GM21515 (cell line): ENCODE results near the gene CADM2.

Source experiments
- ATAC-seq: cut with Tn5 transposase; IDR thresholded peaks from one replicate; pipeline ENCODE4 v1.9.1; 2021; ENCODE audit not compliant: unreplicated experiment

The CADM2 gene

GRCh38 chr3:85760342-85760741 is 801.6 kb downstream of the CADM2 start:
- no peak for ATAC-seq

- no peak for ATAC-seq
Observed at GRCh38 chr3:85780806-85781205, 822.0 kb downstream of the CADM2 start.

DNA sequence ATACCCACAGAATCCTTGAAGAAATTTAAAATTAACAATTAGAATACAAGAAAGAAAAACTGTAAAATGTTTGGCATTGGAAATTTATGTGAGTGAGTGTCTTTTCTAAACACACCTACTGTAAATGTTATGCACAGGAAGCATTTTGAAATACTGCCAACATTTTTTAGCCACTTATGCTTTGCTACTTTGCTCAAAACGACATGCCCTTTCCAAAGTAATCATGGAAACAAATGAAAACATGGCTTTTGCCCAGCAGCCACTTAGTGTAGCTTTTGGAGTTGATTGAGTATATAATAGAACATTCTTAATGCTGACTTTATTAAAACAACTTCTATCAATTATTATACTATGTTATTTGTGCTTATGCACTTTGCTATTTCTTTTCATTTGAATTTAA is 823.0 kb downstream of the CADM2 start:
- no peak for ATAC-seq

DNA sequence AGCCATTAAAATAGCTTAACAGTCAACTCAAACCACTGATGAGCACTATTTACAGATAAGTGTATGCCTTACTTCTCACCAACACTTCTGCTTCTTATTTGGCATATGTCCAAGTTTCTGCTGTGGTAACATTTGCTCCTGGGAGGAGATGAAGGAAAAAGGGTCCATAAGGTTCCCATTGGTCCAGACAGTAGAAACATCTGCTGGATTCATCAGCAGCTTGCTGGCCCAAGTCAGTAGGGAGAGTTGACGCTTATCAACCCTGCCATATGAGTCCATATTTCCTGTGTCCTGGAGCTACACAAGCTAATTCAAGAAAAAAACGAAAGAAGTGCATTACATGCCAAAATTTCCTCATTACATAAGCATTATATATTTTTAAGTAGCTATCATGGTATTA is 824.5 kb downstream of the CADM2 start:
- no peak for ATAC-seq

DNA sequence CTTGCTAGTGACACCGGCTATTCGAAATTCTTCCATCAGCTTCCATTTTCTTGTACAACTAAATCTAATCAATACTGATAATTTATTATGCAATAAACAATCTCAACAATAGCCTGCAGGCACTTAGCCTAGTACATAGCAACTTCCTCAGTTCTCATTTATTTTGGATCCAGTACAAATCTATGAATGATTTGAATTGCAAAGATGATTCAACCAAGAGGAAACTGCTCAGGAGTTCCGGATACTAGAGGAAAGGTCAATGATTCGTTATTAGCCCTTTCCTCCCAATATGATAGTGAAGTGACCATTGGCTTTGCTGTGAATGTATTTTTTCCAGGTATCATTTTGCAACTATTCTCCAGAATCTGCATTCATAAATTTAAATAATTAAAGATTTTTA is 827.0 kb downstream of the CADM2 start:
- ATAC-seq = no peak

DNA sequence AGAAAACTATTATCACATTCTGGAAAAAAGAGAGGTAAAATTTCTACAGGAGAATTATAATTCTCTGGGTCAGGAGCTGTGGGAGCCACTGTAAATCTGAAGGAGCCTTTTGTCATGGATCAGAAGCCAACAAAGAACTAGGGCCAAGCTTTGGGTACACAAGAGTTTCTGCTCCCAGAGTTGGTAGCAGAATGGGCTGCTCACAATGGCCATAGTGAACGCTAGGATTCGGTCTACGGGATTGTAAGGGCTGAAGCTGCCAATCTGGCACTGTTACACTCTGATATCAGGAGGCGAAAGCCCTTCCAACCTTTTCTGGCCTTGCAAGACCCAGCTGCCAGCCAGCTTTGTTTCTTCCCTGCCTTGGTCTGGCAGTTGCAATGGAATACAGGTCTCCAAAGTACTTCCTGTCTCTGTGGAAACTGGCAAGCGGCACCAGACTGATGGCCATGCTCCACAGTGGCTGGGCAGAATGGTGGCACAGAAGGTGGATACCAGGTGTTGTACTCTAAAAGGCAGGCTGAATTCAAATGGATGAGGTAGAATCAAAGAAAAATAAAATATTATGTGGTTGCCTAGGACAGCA is 831.7 kb downstream of the CADM2 start:
- ATAC-seq = no peak

- no peak for ATAC-seq
Observed at GRCh38 chr3:85796140-85796539, 837.4 kb downstream of the CADM2 start.

- ATAC-seq = no peak
Observed at GRCh38 chr3:85800676-85801075, 841.9 kb downstream of the CADM2 start.

DNA sequence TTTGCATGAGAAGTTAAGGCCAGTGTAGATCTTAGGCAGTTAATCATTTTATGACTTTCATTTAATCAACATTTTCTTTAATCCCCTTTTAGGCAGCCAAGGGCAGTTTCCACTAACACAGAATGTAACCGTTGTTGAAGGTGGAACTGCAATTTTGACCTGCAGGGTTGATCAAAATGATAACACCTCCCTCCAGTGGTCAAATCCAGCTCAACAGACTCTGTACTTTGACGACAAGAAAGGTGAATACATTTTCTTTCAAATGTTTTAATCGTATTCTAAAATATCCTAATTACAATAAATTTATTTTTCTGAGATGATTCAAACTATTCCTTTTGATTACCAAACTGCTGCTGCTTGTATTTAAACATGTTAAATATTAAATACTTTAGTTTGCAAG is 843.2 kb downstream of the CADM2 start:
- ATAC-seq = no peak

DNA sequence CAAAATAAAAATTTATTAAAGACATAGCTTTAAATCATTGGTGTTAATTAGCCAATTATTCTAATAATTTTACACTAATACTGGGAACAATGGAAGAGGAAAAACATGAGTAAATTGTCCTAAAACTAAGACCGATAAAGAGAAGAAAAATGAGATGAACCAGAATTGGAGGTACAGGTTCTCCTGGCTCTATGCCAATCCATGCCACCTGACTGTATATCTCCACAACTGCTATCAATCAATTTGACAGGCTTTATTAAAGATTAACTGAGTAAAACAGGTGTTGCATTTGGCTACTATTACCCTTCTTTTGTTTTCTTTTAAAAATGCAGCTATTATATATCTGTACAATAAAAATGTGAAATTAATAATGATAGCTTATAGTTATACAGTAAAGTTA is 850.0 kb downstream of the CADM2 start:
- no peak for ATAC-seq

DNA sequence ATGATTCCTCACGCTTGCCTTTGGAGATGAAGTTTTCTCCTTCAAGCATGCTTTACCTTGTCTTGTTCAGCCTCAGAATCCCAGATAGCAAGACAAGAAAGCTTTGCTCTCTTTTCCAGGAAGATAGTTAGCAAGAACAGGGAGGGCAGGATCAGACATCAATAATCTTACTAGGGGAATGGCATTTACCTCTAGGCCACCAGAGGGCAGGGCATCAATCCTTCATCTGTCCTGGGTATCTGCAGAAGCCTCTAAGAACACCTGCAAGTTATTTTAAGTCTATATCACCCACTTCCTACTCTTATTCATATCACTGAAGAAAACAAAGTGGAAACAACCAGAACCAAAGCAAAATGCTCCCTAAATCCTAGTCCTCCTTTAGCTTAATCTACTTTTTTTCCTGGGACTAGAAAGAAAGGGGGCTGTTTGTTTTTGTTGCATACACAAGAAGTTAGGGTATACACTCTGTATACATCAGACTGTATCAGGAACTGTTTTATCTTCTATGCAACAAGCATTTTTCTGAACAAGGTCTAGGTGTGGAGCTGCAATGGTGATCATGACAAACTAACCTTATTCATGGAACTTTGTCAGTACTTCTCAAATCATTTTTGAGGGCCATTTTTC is 862.5 kb downstream of the CADM2 start:
- ATAC-seq = no peak

- ATAC-seq = no peak
Observed at GRCh38 chr3:85835857-85836440, 877.2 kb downstream of the CADM2 start.

DNA sequence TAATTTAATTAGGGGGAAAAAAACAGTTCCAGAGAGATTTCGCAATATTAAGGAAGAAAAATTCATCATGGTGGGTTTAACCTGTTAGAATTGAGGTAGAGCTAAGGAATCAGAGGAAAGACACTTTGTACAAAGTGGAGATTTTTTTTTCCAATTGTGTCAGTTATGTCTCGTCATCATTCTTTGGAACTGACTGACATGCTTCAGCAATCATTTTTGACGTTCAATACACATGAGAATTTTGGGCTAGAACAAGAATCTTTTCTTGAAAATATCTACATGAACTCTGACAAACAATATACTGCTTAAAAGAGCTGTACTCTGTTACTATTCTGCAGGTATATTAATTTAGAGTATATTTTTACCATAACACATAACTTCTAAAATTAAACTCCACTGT is 878.6 kb downstream of the CADM2 start:
- ATAC-seq = no peak

DNA sequence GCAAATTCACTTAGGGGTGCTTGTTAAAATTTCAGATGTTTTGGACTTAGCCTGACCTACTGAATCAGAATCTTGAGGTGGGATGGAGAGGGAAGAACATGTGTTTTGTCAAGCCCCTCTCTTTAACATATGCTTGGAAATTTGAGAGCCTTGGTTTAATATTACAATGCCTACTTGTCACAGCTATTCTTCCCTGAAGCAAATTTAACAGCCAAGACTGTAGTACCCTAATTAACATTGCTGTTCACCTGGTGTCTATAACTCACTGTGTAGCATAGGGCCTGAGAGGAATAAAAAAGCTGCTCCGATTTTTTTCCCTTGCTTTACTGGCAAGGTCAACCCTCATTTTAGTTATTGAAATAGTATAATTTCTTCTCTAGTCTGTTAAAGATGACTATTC is 880.1 kb downstream of the CADM2 start:
- ATAC-seq = no peak

DNA sequence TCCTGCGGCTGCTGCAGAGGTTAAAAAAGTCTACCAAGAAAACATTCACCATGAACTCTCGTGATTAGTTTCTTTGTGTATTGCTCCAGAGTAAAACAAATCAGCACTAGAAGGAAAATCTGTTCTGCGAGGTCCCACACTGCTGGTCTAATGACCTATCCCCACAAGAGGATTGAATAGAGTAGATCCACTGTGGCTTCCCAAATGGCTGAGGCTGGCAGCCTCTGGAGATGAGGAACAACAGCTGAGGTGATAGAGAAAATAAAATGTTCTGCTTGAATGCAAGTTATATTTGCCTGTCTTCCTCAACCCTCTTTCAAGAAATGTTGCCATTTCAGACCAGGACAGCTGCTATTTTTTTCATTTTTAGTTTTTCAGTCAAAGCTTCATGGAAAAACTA is 883.3 kb downstream of the CADM2 start:
- no peak for ATAC-seq

- no peak for ATAC-seq
Observed at GRCh38 chr3:85846940-85847339, 888.2 kb downstream of the CADM2 start.

DNA sequence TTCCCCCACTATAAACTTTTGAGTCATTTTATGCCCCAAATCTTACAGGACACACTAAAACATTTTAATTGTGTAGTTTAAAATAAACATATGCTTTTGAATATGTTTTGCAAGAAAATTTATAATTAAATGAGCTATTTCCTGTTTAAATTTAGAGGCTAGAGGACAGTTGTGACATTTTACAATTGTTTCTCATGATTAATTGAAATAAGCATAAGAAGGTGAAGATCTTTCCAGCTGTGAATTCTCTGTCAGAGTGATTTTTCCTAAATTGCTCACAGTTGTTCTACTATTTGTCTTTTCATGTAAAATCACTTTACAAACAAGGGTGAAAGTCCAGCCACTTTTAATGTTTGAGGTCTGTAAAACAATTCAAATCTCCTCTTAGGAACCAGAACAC is 892.3 kb downstream of the CADM2 start:
- ATAC-seq = no peak

GRCh38 chr3:85853805-85854204 is 895.0 kb downstream of the CADM2 start:
- no peak for ATAC-seq

- no peak for ATAC-seq
Observed at GRCh38 chr3:85862893-85863455, 904.2 kb downstream of the CADM2 start.

GRCh38 chr3:85864896-85865295 is 906.1 kb downstream of the CADM2 start:
- ATAC-seq = no peak

- no peak for ATAC-seq
Observed at GRCh38 chr3:85867072-85867471, 908.3 kb downstream of the CADM2 start.

DNA sequence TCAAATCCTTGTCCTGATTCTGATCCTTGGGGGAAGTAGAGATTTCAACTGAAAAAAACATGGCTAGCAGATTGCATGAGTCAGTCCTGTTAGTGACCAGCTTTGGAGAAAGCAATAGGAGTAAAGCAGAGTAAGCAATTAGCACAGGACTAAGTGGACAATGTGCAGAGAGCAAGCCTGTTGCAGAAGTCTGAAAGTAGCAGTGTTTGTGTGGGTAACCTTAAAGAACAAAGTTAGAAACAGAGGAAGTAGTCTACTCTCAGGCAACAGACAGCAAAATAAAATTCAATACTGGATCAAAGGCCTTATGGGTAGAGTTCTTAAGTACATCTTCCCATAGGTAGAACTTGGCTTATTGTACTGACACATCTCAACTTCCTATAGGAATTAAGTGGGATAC is 916.8 kb downstream of the CADM2 start:
- no peak for ATAC-seq

- no peak for ATAC-seq
Observed at GRCh38 chr3:85877631-85878030, 918.8 kb downstream of the CADM2 start.
